Measurements from ENCODE around the gene SERINC3. TPM values are rescaled to one million over a fixed set of nuclear protein-coding genes. Genes with fewer than 3 reads are reported as not detected.
A peak's percentile ranks its signal among the peaks of the same experiment; 100 is the strongest.

Gene SERINC3
- total and polyA plus RNA-seq, 2 of the 13 experiments (the other 11 are each of a cell fraction or from before 2014, with no cell fraction given), result 82.0 to 226 TPM

- no TSS peak for BruUV-seq (replicated peaks)
- no peaks in the 10 kb centered on the region for H3K36me3 ChIP-seq (replicated peaks in 1 of 2; ENCODE audit: control insufficient read depth in 1 of 2, insufficient read depth in 2 of 2, low read length in 2 of 2)
- no peak overlapping the region for H2AFZ ChIP-seq (ENCODE audit: low read length)
- FAIRE-seq, result peak; percentile 81
- H3K9me3 ChIP-seq (ENCODE audit: low read length), result no peaks in the 10 kb centered on the region
- POLR2A ChIA-PET, result interaction anchor here (0.7 to 2.6 kb wide), 9 partner anchors 10 to 260 kb away, joined by 3 to 14 read pairs (median 6); no protein-coding TSS in a partner anchor
- H3K27me3 ChIP-seq (ENCODE audit: control insufficient read depth in 1 of 2, insufficient read depth in 2 of 2, low read length in 2 of 2), result no peaks in the 10 kb centered on the region; a peak in 1 of 5 replicates
- no peaks in the 10 kb centered on the region for H4K20me1 ChIP-seq (ENCODE audit: insufficient read depth, low read length)
- peak overlapping the region; percentile 48 for H3K4me2 ChIP-seq (ENCODE audit: low read depth, low read length)
- ATAC-seq, result peak; percentile 45
- peaks cover 6% of the 10 kb centered on the region for H3K79me2 ChIP-seq (ENCODE audit: insufficient read depth, low read length)
- WGBS (ENCODE audit: low lambda C conversion rate), result 8% methylated on average over 2 of the region's 2 CpGs
- H3K4me3 ChIP-seq (replicated peaks in 1 of 3; ENCODE audit: insufficient read depth in 1 of 3, low read depth in 2 of 3, low read length in 3 of 3), result no peak overlapping the region
- peak; percentile 86 for DNase-seq (ENCODE audit: low spot score)
- H3K27ac ChIP-seq (ENCODE audit: extremely low read length, insufficient read depth, low read length), result no peak overlapping the region
- intact Hi-C loops (cut with micrococcal nuclease; ENCODE audit: unreplicated experiment), result loop anchor here (1.0 to 2.0 kb wide), 4 partner anchors 77 to 355 kb away; no protein-coding TSS in a partner anchor
- CTCF ChIA-PET (ENCODE audit: low intra/inter-chr PET ratio, low total read pairs), result interaction anchor here (0.7 to 3.0 kb wide), 10 partner anchors 10 to 395 kb away, joined by 3 to 36 read pairs (median 10); partner anchors contain the start of gene FITM2
- H3K9ac ChIP-seq (ENCODE audit: insufficient read depth, low read depth, low read length), result no peak overlapping the region
- H3K4me1 ChIP-seq (ENCODE audit: insufficient read depth, low read length), result peaks cover 53% of the 10 kb centered on the region
- in situ Hi-C loops (cut with HindIII; ENCODE audit: extremely low pct_ligation_motif_present, low pct_unique_long_range_greater_than_20kb), result loop anchor here (5.0 to 10.0 kb wide), 3 partner anchors 159 to 357 kb away; partner anchors contain the start of gene FITM2
- TF ChIP-seq RARA (CRISPR knock-in tag; IDR thresholded peaks at IDR 0.05), result 0 out of 2 replicates have a peak, but pooled peaks have one; percentile 17
- peak; percentile 74; the same call in 1 of the 2 replicates for TF ChIP-seq ZNF232 (CRISPR knock-in tag; IDR thresholded peaks at IDR 0.05; ENCODE audit: borderline replicate concordance)
- TF ChIP-seq ZNF788 (CRISPR knock-in tag; IDR thresholded peaks at IDR 0.05; ENCODE audit: borderline replicate concordance), result no peak
- TF ChIP-seq, protein P1, sequence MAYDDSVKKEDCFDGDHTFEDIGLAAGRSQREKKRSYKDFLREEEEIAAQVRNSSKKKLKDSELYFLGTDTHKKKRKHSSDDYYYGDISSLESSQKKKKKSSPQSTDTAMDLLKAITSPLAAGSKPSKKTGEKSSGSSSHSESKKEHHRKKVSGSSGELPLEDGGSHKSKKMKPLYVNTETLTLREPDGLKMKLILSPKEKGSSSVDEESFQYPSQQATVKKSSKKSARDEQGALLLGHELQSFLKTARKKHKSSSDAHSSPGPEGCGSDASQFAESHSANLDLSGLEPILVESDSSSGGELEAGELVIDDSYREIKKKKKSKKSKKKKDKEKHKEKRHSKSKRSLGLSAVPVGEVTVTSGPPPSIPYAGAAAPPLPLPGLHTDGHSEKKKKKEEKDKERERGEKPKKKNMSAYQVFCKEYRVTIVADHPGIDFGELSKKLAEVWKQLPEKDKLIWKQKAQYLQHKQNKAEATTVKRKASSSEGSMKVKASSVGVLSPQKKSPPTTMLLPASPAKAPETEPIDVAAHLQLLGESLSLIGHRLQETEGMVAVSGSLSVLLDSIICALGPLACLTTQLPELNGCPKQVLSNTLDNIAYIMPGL (CRISPR knock-in tag; IDR thresholded peaks at IDR 0.05; ENCODE audit: borderline replicate concordance in 1 of 2, low read depth in 1 of 2), result peak; percentile 84 to 90
- peak; percentile 96 for TF ChIP-seq MIXL1 (CRISPR knock-in tag; IDR thresholded peaks at IDR 0.05)
- TF ChIP-seq PPARG (CRISPR knock-in tag; conservative IDR thresholded peaks at IDR 0.05), result peak; percentile 68; the same call in 1 of the 2 replicates
- TF ChIP-seq PCBP2 (optimal IDR thresholded peaks at IDR 0.05; ENCODE audit: low read depth, low read length, poor library complexity, severe bottlenecking), result no peak
- TF ChIP-seq ZNF580 (CRISPR knock-in tag; IDR thresholded peaks at IDR 0.05; ENCODE audit: borderline replicate concordance, low read depth), result peak; percentile 72; the same call in 1 of the 2 replicates
- peak; percentile 76; the same call in 1 of the 2 replicates for TF ChIP-seq ZFP36L2 (CRISPR knock-in tag; IDR thresholded peaks at IDR 0.05)
- TF ChIP-seq ZNF883 (CRISPR knock-in tag; IDR thresholded peaks at IDR 0.05; ENCODE audit: not compliant biosample characterization), result no peak
- TF ChIP-seq LCORL (IDR thresholded peaks at IDR 0.05), result no peak
- TF ChIP-seq LCORL (CRISPR knock-in tag; IDR thresholded peaks at IDR 0.05), result peak; percentile 88
- TF ChIP-seq HINFP (CRISPR knock-in tag; IDR thresholded peaks at IDR 0.05; ENCODE audit: low read depth), result peak; percentile 45; the same call in 1 of the 2 replicates
- TF ChIP-seq, protein P2, sequence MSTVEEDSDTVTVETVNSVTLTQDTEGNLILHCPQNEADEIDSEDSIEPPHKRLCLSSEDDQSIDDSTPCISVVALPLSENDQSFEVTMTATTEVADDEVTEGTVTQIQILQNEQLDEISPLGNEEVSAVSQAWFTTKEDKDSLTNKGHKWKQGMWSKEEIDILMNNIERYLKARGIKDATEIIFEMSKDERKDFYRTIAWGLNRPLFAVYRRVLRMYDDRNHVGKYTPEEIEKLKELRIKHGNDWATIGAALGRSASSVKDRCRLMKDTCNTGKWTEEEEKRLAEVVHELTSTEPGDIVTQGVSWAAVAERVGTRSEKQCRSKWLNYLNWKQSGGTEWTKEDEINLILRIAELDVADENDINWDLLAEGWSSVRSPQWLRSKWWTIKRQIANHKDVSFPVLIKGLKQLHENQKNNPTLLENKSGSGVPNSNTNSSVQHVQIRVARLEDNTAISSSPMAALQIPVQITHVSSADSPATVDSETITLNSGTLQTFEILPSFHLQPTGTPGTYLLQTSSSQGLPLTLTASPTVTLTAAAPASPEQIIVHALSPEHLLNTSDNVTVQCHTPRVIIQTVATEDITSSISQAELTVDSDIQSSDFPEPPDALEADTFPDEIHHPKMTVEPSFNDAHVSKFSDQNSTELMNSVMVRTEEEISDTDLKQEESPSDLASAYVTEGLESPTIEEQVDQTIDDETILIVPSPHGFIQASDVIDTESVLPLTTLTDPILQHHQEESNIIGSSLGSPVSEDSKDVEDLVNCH (CRISPR knock-in tag; IDR thresholded peaks at IDR 0.05), result no peak
- peak; percentile 78; the same call in 1 of the 2 replicates for TF ChIP-seq ZBTB25 (CRISPR knock-in tag; IDR thresholded peaks at IDR 0.05)
- TF ChIP-seq CEBPB (IDR thresholded peaks at IDR 0.05; ENCODE audit: borderline replicate concordance, low read depth, low read length), result peak; percentile 85; the same call in 1 of the 2 replicates
- TF ChIP-seq ZNF792 (CRISPR knock-in tag; IDR thresholded peaks at IDR 0.05), result 0 out of 2 replicates have a peak, but pooled peaks have one; percentile 45
- TF ChIP-seq HOXA3 (CRISPR knock-in tag; IDR thresholded peaks at IDR 0.05), result peak; percentile 44; the same call in 1 of the 2 replicates
Measured at GRCh38 chr20:44471481-44471882, 50.4 kb downstream of the SERINC3 start.
